Left cardiac atrium (tissue), 4 donors: ENCODE data around the gene GNA14. TPM values are rescaled to one million over a fixed set of nuclear protein-coding genes. Genes with fewer than 3 reads are reported as not detected.
"Not testable (repeated sequence)": the region's sequence is repeated elsewhere in the genome, so short reads cannot be mapped to it uniquely, and the experiment has no call there.

Experiments
- ATAC-seq, 2 donors: fragments of 200-7000 bp; cut with Tn5 transposase; one replicate each; pipeline ENCODE4 v1.9.1; 2020; ENCODE audit warnings: mild to moderate bottlenecking in 2 of 2, moderate library complexity in 2 of 2
- DNase-seq: peaks from one replicate; pipeline ENCODE4 v3.0.0-alpha.2; 2020
- intact Hi-C, 2 donors: fragments of 100-400 bp; cut with DNase I; formaldehyde crosslinking; loops; one replicate each; pipeline versions ENCODE4 v1.14.1 to v1.15.1; 2022 to 2023
- total RNA-seq, 2 donors: library from RNA; stranded (reverse); fragmentation: NEBNext Ultra II Directional; extraction: Animal tissue kit (Norgen Biotek cat#: 25700); gene quantifications; one replicate each; pipeline ENCODE4 v1.2.1, GENCODE V29; 2021
- donor health status: DM: no; HTN: yes; CAD: no.
- donor health status: DM: no; HTN: yes; CAD: no; lungs with severe emphysema.
- donor health status: DM: yes; HTN: yes; CAD: no.
- donor health status: Dilated cardiomyopathy.

GNA14 gene
- total RNA-seq, 2 donors from 2014 or later, result 4.2 to 5.5 TPM

DNA sequence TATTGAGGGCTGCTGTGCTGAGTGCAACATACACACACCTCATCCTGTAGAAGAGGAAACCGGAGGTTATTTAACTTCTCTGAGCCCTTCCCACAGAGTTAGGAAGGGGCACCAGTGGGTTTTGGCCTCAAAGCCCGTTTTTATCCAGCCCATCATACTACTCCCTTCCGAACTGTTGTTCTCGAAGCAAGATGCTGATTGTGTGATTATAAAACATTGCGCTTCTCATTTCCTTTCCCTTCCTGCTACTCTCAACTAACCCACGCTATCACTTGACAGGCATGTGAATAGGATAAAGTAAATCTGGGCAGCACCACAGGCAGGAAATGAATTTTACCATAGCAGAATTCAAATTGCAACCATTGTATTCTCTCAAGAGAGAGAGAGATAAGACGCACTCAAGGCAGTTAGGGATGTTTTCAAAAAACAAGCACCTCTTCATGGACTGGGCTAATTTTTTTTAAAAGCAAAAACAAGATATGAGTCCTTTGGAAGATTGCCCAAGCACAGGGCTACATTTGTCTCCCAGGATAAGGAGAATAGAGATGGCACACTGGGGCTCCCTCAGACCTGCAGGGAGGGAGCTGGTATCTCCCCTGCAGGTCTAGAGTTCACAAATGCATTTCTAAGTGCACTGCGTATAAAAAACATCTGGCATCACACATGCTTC is 52.6 kb downstream of the GNA14 start:
- ATAC-seq (peak; percentile 31 to 58), DNase-seq (no peak)
- intact Hi-C loops, result no loop called here

DNA sequence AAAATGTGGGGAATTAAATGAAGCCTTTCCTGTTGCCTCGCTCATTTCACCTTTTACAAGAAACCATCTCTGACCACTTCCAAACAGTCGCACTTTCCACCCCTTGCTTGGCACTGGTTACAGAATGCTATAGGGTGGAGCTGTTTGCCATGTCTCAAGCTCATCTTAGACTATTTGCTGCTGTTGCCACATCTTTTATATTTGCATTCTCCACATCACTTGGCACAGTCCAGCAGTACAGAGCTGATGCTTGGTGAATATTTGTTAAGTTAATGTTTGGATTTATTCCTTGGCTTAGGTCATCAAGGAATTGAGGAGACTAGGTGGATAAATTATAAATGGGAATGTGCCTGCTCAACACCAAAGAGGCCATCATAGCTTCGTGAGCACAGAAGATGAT is 53.2 kb downstream of the GNA14 start:
- ATAC-seq (no peak), DNase-seq (no peak)
- intact Hi-C loops, result loop anchor here in 1 of 2 donors (5.0 kb wide), 1 partner anchor 78 kb away; no protein-coding TSS in a partner anchor

- intact Hi-C loops, result loop anchor here in 1 of 2 donors (5.0 kb wide), 1 partner anchor 76 kb away; no protein-coding TSS in a partner anchor
- ATAC-seq (no peak), DNase-seq (no peak)
Observed at GRCh38 chr9:77593528-77593927, 54.6 kb downstream of the GNA14 start.

GRCh38 chr9:77592476-77592875 is 55.6 kb downstream of the GNA14 start:
- intact Hi-C loops, result loop anchor here in 1 of 2 donors (5.0 kb wide), 1 partner anchor 75 kb away; no protein-coding TSS in a partner anchor
- DNase-seq (no peak), ATAC-seq (no peak)

GRCh38 chr9:77589046-77589795 is 58.9 kb downstream of the GNA14 start:
- DNase-seq (no peak), ATAC-seq (no peak)
- intact Hi-C loops, result no loop called here

- intact Hi-C loops, result no loop called here
- ATAC-seq, result peak; percentile 30 to 93
- no peak for DNase-seq
Observed at GRCh38 chr9:77588271-77588937, 59.7 kb downstream of the GNA14 start.

DNA sequence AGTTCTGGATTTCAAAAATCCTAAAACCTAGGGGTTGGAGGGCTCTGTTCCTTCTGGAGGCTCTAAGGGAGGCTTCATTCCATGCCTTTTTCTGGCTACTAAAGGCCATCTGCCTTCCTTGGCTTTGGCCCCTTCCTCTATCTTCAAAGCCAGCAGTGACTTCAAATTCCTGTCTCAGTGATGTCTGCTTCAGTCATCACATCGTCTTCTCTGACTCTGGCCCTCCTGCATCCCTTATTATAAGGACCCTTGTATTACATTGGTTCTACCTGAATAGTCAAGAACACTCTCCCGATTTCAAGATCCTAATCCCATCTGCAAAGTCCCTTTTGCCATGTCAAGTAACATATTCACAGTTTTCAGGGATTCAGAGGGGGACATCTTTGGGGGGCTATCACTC is 60.3 kb downstream of the GNA14 start:
- ATAC-seq, result no peak
- intact Hi-C loops, result no loop called here
- DNase-seq, result no peak

- DNase-seq, result no peak
- intact Hi-C loops, result no loop called here
- ATAC-seq, result no peak
Observed at GRCh38 chr9:77587042-77587441, 61.1 kb downstream of the GNA14 start.

- intact Hi-C loops, result no loop called here
- ATAC-seq (no peak), DNase-seq (no peak)
Observed at GRCh38 chr9:77586591-77586990, 61.5 kb downstream of the GNA14 start.

- intact Hi-C loops, result no loop called here
- ATAC-seq, result no peak
- DNase-seq, result no peak
Observed at GRCh38 chr9:77585335-77585786, 62.8 kb downstream of the GNA14 start.

GRCh38 chr9:77584927-77585326 is 63.2 kb downstream of the GNA14 start:
- ATAC-seq, intact Hi-C loops, DNase-seq: not testable (repeated sequence)

DNA sequence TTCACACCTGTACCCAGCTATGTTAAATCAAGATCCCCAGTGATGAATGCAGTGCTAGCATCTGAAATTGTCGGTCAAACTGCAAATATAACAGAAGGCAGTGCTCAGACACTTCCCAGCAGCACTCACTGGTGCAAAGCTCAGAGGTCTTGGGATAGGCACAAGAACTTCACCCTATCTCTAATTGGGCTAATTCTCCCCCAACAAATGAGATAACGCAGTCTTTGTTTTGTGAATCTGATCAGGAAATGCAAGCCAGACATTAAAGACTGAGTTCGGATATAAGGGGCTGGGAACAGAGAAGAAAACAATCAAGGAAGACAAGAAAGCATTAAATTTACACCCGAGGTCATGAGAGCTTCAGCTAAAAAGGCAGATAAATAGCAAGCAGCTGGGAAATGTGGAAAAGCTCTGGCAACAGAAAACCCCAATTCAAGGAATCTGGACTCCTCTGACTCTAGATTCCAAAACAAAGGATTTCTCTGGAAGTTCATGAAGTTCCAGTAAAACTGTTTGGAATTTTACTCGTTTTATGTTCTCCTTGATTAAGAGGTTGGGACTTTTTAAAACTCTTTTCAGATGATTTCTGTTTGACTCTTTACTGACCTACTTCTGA is 65.1 kb downstream of the GNA14 start:
- DNase-seq (no peak), ATAC-seq (no peak)
- intact Hi-C loops, result no loop called here

DNA sequence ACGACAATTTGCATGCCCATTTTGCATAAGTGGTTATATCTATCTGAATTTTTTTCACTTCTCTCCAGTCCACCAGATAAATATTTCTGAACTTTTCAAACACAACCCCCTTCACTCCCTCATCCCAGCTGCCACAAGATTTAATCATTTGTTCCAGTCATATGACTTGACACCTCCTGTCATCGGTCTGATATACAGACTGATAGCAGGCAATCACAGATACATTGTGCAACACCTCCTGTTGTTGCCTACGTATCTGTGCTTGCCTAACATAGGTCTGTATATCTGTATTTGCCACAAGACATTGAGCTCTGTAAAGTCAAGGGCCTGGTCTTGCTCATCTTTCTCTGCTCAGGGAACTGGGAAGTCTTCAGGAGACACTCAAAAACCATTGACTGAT is 65.6 kb downstream of the GNA14 start:
- intact Hi-C loops, result no loop called here
- DNase-seq (no peak), ATAC-seq (peak in 1 of 2 donors; percentile 55)

GRCh38 chr9:77575785-77576184 is 72.3 kb downstream of the GNA14 start:
- DNase-seq, result no peak
- intact Hi-C loops, result no loop called here
- no peak for ATAC-seq

DNA sequence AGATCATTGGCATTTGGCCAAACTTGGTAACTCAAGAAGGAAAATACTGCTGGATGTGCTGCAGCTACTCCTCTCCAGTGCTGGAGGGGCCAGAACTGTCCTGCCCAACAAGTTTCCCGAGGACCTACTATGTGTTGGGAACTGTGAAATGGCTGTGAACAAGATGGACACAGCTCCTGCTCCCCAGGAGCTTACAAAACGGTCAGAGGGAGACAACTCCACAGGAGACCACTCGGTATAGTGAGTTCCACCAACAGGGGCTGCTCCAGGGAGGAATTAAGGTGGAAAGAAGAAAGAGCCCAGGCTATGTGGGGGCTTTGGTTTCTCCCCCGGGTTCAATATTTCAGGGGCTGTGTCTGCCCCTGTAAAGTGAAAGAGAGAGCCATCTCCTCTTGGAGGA is 78.8 kb downstream of the GNA14 start:
- intact Hi-C loops, result no loop called here
- DNase-seq (no peak), ATAC-seq (no peak)

DNA sequence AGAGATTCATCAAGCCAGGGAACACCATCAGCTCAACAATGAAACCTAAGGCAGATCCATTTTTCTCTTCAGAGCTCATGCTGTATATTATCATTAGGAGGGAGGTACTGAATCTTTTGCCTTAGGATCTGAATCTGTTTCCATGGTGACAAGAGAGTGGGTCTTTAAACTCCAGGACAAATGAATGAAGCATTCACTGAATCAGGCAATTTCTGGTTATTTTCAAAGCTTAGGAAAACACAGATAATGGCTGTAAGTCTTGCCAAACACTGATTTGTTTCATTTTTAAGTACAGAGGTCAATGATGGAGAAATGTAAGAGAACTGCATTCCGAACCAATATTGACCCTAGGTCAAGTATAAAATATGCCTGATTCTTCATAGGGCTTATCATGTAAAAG is 84.9 kb downstream of the GNA14 start:
- ATAC-seq, result peak in 1 of 2 donors; percentile 23
- no peak for DNase-seq
- intact Hi-C loops, result no loop called here

GRCh38 chr9:77562019-77562748 is 85.9 kb downstream of the GNA14 start:
- no peak for DNase-seq

GRCh38 chr9:77561331-77562018 is 86.6 kb downstream of the GNA14 start:
- no peak for ATAC-seq
- intact Hi-C loops, result no loop called here
- no peak for DNase-seq

More at GRCh38 chr9:77562019-77562748, 85.9 kb downstream of the GNA14 start:
- ATAC-seq, result no peak
- intact Hi-C loops, result no loop called here
